ENCODE data around the gene RIMS3.

Gene RIMS3

DNA sequence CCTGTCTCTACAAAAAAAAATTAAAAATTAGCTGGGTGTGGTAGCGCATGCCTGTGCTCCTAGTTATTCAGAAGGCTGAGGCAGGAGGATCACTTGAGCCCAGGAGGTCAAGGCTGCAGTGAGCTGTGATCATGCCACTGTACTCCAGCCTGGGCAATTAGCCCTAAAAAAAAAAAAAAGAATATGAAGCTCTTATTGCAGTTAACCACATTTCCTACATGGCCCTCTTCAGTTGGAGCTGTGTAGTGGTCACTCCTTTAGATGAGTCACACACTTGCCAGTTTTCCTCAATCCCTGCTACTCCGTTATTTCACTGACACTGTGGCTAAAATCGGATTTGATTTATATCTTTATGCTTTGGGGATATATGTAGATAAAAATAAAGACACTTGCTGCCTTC lies 37.8 kb upstream of the RIMS3 start:
- TF ChIP-seq FOXP2 (optimal IDR thresholded peaks at IDR 0.05; ENCODE audit: borderline replicate concordance, extremely low read depth, extremely low read length, insufficient read depth), result no peak
- no peak for TF ChIP-seq TAF1 (IDR thresholded peaks at IDR 0.05; ENCODE audit: borderline replicate concordance, insufficient read depth, low read length)
- TF ChIP-seq, protein P1, sequence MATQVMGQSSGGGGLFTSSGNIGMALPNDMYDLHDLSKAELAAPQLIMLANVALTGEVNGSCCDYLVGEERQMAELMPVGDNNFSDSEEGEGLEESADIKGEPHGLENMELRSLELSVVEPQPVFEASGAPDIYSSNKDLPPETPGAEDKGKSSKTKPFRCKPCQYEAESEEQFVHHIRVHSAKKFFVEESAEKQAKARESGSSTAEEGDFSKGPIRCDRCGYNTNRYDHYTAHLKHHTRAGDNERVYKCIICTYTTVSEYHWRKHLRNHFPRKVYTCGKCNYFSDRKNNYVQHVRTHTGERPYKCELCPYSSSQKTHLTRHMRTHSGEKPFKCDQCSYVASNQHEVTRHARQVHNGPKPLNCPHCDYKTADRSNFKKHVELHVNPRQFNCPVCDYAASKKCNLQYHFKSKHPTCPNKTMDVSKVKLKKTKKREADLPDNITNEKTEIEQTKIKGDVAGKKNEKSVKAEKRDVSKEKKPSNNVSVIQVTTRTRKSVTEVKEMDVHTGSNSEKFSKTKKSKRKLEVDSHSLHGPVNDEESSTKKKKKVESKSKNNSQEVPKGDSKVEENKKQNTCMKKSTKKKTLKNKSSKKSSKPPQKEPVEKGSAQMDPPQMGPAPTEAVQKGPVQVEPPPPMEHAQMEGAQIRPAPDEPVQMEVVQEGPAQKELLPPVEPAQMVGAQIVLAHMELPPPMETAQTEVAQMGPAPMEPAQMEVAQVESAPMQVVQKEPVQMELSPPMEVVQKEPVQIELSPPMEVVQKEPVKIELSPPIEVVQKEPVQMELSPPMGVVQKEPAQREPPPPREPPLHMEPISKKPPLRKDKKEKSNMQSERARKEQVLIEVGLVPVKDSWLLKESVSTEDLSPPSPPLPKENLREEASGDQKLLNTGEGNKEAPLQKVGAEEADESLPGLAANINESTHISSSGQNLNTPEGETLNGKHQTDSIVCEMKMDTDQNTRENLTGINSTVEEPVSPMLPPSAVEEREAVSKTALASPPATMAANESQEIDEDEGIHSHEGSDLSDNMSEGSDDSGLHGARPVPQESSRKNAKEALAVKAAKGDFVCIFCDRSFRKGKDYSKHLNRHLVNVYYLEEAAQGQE (IDR thresholded peaks at IDR 0.05; ENCODE audit: insufficient read depth in 1 of 2, low read depth in 2 of 2, low read length in 2 of 2), result no peak
- TF ChIP-seq POLR2AphosphoS5 (IDR thresholded peaks at IDR 0.05; ENCODE audit: low read depth, low read length), result no peak
- no peak for TF ChIP-seq SIN3A (IDR thresholded peaks at IDR 0.05; ENCODE audit: borderline replicate concordance, insufficient read depth, low read length)

DNA sequence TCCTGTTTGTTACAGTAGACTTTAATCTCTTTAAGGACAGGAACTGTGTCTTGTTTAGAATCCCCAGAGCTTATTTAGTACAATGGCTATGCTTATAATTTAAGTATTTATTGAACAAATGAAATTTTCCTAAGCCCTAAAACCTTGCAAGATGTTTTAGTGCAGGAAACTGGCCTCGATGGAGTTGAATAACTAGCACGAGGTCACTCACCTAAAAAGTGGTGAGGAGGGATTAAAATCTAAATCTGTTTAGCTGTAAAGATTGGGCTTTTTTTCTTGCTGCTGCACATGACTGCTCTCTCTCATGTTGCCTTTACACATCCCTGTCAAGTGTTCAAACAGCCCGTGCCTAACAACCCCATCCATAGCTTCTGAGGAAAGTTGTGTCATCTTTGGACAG lies 36.2 kb upstream of the RIMS3 start:
- TF ChIP-seq SIN3A (IDR thresholded peaks at IDR 0.05; ENCODE audit: borderline replicate concordance, insufficient read depth, low read length) (no peak), TAF1 (IDR thresholded peaks at IDR 0.05; ENCODE audit: borderline replicate concordance, insufficient read depth, low read length) (no peak), FOXP2 (optimal IDR thresholded peaks at IDR 0.05; ENCODE audit: borderline replicate concordance, extremely low read depth, extremely low read length, insufficient read depth) (no peak), POLR2AphosphoS5 (IDR thresholded peaks at IDR 0.05; ENCODE audit: low read depth, low read length) (no peak)
- TF ChIP-seq, protein P1 (IDR thresholded peaks at IDR 0.05; ENCODE audit: insufficient read depth in 1 of 2, low read depth in 2 of 2, low read length in 2 of 2), result no peak

DNA sequence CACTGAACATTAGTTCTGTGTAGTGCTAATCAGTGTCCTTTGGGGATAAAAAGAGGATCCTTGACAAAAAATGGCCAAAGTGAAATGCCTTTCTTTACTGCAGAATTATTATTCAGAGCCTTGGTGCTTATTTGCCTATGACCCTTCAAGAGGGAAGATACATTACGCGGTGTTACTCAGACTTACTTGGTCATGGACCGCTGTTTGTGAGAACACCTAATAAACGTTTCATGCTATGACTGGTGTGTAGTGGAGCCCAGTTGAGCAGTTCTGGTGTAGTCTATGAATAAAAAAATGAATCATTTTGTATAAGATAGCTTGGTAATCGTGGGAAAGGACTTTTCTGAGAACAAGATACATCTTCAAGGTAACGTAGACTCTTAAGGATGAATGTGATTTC lies 34.3 kb upstream of the RIMS3 start:
- TF ChIP-seq, protein P1 (IDR thresholded peaks at IDR 0.05; ENCODE audit: insufficient read depth in 1 of 2, low read depth in 2 of 2, low read length in 2 of 2), result no peak
- TF ChIP-seq FOXP2 (optimal IDR thresholded peaks at IDR 0.05; ENCODE audit: borderline replicate concordance, extremely low read depth, extremely low read length, insufficient read depth), result no peak
- TF ChIP-seq SIN3A (IDR thresholded peaks at IDR 0.05; ENCODE audit: borderline replicate concordance, insufficient read depth, low read length), result no peak
- TF ChIP-seq POLR2AphosphoS5 (IDR thresholded peaks at IDR 0.05; ENCODE audit: low read depth, low read length), result no peak
- TF ChIP-seq TAF1 (IDR thresholded peaks at IDR 0.05; ENCODE audit: borderline replicate concordance, insufficient read depth, low read length), result no peak

DNA sequence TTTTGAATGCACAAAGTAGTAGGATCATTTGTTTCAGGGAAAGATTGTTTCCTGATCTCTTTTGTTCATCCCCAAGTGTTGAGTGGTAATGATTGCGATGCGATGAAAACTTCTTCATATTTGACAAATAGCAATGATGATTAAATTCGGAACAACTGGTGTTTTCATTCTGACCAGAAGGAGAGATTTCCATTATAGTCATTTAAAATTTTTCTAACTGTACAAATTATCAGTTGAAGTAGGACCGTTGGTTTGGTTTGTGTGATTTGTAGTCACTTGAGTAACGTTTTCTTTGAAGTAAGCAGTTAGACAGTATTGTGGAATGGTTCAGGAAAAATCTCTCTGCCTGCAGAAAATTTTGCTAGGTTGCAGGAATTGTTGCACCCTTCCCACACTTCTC lies 32.0 kb upstream of the RIMS3 start:
- TF ChIP-seq SIN3A (IDR thresholded peaks at IDR 0.05; ENCODE audit: borderline replicate concordance, insufficient read depth, low read length) (no peak), POLR2AphosphoS5 (IDR thresholded peaks at IDR 0.05; ENCODE audit: low read depth, low read length) (no peak)
- TF ChIP-seq, protein P1 (IDR thresholded peaks at IDR 0.05; ENCODE audit: insufficient read depth in 1 of 2, low read depth in 2 of 2, low read length in 2 of 2), result no peak

DNA sequence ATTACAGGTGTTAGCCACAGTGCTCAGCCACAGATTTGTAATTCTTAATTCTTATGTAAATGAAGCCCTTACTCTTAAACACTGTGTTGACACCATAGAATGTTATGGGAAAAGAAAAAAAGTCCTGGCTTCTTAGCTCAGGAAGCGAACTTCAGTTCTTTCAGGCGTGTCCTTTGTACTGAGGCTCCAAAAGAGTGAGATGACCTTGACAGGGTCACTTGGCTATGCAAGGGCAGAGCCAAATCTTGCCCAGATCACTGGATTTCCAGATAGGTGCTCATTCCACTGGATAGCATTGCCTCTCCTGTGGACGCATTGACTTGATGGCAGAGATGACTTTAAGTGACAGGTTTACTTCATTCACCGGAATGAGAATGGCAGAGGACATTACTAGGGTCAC lies 30.8 kb upstream of the RIMS3 start:
- TF ChIP-seq, protein P1 (IDR thresholded peaks at IDR 0.05; ENCODE audit: insufficient read depth in 1 of 2, low read depth in 2 of 2, low read length in 2 of 2), result no peak
- TF ChIP-seq FOXP2 (optimal IDR thresholded peaks at IDR 0.05; ENCODE audit: borderline replicate concordance, extremely low read depth, extremely low read length, insufficient read depth) (no peak), SIN3A (IDR thresholded peaks at IDR 0.05; ENCODE audit: borderline replicate concordance, insufficient read depth, low read length) (no peak), TAF1 (IDR thresholded peaks at IDR 0.05; ENCODE audit: borderline replicate concordance, insufficient read depth, low read length) (no peak), POLR2AphosphoS5 (IDR thresholded peaks at IDR 0.05; ENCODE audit: low read depth, low read length) (no peak)
